Left kidney (tissue), 2 donors: ENCODE results near the gene PALM2AKAP2. TPM values are rescaled to one million over a fixed set of nuclear protein-coding genes. Genes with fewer than 3 reads are reported as not detected.
"Not testable (repeated sequence)": the region's sequence is repeated elsewhere in the genome, so short reads cannot be mapped to it uniquely, and the experiment has no call there.

Source experiments
- DNase-seq: peaks from one replicate; pipeline ENCODE4 v3.0.0-alpha.2; 2013
- polyA plus RNA-seq: library from polyadenylated mRNA; unstranded; fragments of 120-200 nt; gene quantifications from one replicate; pipeline ENCODE4 v1.2.1, GENCODE V29; 2013; ENCODE audit not compliant: insufficient read length

PALM2AKAP2 gene
- polyA plus RNA-seq, 1 donor = 11.0 TPM

DNA sequence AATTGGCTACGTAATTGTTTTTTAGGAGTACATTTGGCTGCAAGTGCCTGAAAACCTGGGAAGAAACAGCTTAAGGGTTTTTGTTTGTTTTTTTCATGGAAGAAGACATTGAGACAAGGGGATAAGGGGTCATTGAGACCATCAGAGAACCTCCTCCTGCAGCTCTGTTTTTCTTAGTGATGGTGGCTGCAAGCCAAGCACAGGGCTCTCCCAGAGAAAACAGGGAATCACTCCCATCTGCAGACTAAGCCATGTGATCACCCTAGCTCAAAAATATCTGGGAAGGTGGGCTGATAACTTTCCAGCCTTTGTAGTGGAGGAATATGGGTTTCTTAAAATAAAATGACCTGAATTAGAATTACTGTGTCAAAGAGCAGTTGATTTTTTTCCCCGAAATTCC, 25.1 kb downstream of the PALM2AKAP2 start:
- no peak for DNase-seq

GRCh38 chr9:109806506-109807115, 26.6 kb downstream of the PALM2AKAP2 start:
- no peak for DNase-seq

GRCh38 chr9:109811876-109812275, 31.9 kb downstream of the PALM2AKAP2 start:
- no peak for DNase-seq

- DNase-seq = no peak
Observed at GRCh38 chr9:109812331-109812730, 32.3 kb downstream of the PALM2AKAP2 start.

DNA sequence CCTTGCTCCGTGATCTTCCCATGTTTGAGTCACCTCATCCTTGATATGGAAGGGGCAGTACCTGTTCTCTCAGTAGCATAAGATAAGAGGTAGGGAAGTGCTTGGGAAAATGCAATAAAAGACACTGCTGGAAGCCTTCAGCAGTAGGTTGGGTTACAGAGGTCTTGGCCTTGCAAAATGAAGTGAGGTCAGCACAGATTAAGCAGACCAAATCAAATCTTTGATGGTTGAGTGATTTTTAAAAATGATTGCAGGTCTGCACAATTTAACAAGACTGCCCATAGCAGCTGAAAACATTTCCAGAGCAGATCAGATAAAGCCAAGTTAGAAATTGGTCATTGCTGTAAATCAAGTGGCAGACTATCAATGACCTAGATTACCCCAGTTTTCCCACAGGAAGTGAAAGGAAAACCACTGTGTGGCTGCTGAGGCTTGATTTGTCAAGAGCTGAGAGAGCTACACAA, 32.9 kb downstream of the PALM2AKAP2 start:
- DNase-seq = no peak

DNA sequence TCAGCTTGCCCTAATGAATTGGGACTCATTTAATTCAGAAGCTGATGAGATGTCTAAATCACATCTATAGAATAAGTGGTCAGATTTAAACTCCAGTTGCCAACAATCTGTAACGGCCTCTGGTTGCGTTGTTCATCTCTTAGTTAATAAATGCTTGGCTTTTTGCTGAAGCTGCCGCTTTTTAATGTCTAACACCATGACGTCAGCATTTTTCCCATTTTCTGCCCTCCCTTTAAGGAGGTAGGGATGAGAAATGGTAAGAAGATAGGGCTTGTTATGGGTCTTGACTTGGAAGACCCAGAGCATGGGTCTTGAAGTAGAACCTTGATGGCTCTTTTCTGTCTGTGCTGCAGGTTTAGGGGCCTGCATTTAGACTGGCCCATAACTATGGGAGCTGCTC, 33.3 kb downstream of the PALM2AKAP2 start:
- DNase-seq = no peak

- DNase-seq = no peak
Observed at GRCh38 chr9:109813829-109814228, 33.8 kb downstream of the PALM2AKAP2 start.

GRCh38 chr9:109815366-109815947, 35.5 kb downstream of the PALM2AKAP2 start:
- DNase-seq = no peak

GRCh38 chr9:109816490-109816889, 36.5 kb downstream of the PALM2AKAP2 start:
- no peak for DNase-seq

DNA sequence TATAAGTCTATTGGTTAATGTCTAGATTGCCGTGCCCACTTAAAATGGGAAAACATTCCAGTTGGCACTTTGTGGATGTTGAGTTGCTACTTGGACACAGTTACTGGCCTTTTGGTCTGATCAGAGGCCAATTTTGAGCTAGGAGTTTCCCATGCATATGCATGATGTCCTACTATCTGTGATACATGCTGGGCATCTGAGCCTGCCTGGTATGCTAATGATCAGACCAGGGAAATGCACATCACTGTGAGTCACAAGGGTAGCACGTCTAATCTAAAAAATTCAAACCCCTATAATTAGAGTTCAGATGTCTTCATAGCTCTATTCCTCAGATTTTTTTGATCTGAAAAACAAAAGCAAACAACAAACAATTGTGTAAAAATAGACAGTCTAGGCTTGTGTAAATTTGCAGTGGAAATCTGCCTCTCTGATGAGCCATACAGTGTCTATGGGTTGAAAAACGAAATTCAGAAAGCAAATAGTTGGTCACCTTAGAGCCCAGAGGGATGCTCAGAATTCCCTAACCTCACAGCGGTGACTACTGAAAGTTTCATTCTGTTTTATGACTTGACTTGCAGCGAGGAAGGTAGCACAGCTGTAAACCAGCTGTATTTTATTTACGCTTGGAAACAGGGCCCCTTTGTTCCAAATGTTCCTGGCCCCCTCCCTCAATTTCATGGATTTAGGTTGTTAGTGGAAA, 37.3 kb downstream of the PALM2AKAP2 start:
- DNase-seq = no peak

GRCh38 chr9:109817846-109818472, 38.0 kb downstream of the PALM2AKAP2 start:
- DNase-seq = peak; percentile 97

GRCh38 chr9:109821711-109822110, 41.7 kb downstream of the PALM2AKAP2 start:
- DNase-seq = no peak

- not testable (repeated sequence) for DNase-seq
Observed at GRCh38 chr9:109825383-109825782, 45.4 kb downstream of the PALM2AKAP2 start.

DNA sequence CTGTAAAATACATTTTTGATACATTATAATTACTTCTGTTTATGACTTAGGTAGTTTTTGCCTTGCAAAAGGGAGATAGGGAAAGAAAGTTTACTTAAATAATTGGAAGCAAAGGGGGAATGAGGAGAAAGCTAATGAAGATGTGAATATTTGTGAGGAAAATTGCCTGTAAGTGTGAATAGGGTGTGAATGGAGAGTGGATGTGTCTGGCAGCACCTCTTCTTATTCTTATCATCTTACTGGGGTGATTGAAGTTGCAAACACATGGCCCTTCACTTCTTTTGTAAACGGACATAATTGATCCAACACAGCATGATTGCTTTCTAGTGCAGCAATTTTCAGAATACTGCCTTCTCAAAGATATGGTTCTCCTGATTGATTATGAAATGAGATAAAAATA, 46.6 kb downstream of the PALM2AKAP2 start:
- DNase-seq = no peak

DNA sequence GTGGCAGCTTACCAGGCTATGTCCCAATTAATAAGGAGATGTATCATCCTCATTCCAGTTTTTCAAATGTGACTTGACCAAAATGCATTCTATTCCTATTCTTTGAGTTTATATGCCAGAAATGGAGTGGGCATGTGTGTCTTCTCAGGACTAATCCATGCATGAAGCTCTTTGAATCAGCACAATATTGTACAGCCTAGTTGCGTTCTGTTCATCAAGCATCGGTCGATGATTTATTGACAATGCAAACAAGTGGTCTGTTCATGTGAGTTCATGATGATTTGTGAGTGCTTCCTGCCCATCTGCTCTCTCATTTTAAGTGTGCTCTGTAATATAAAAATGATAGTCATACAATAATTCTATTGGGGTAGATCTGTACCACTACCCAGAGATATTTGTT, 48.3 kb downstream of the PALM2AKAP2 start:
- DNase-seq = no peak
